Lung microvascular endothelial cell (primary cell): ENCODE results near the gene PGM1. TPM values are rescaled to one million over a fixed set of nuclear protein-coding genes. Genes with fewer than 3 reads are reported as not detected.
A peak's percentile ranks its signal among the peaks of the same experiment; 100 is the strongest.
"Not testable (repeated sequence)": the region's sequence is repeated elsewhere in the genome, so short reads cannot be mapped to it uniquely, and the experiment has no call there.

Experiments used
- DNase-seq, 2 donors: peaks; one replicate each; pipeline versions ENCODE4 v3.0.0 to v3.0.0-alpha.2; 2010; ENCODE audit warnings: low read depth in 2 of 2
- total RNA-seq: library from RNA; depleted of rRNA; stranded (reverse); fragments of >200 nt; gene quantifications from 2 replicates; pipeline ENCODE4 v1.2.1, GENCODE V29; 2014

PGM1 gene
- total RNA-seq, result 28.8 and 36.1 TPM in 2 replicates

GRCh38 chr1:63593303-63593885 is at the start of gene PGM1:
Gene PGM1, plus strand, starts transcription at chr1:63593411. Its CDS starts 78 bp downstream, at chr1:63593489.
- DNase-seq, result peak; percentile 73 to 79

- no peak for DNase-seq
Observed at GRCh38 chr1:63545780-63546179, 47.4 kb upstream of the PGM1 start.

DNA sequence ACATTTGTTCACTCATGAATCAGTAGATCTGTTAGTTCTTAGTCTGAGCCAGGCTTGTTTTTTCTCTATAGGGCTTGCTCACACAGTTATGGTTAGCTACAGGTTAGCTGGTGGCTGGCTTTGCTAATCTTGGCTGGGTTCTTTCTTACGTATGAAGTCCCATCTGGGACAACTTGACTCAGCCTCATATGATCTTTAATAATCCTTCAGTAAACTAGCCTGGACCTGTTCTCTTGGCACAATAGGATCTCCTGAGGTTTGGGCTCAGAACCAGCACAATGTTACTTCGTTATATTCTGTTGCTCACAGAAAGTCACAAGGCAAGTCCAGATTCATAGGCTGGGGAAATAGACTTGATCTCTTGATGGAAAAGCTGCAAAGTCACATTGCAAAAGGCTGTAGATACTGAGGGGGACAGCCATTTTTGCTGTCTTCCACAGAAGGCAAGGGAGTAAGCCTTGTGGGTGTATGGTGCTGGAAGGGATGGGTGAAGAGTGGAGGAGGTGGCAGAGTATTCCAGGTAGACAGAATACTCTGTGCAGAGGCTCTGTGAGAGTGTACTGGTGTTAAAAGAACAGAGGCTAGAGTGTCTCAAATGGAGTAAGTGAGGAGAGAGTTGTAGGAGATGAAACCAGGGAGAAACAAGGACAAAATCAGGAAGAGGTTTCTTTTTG is 45.5 kb upstream of the PGM1 start:
- no peak for DNase-seq

GRCh38 chr1:63548303-63548702 is 44.9 kb upstream of the PGM1 start:
- no peak for DNase-seq

DNA sequence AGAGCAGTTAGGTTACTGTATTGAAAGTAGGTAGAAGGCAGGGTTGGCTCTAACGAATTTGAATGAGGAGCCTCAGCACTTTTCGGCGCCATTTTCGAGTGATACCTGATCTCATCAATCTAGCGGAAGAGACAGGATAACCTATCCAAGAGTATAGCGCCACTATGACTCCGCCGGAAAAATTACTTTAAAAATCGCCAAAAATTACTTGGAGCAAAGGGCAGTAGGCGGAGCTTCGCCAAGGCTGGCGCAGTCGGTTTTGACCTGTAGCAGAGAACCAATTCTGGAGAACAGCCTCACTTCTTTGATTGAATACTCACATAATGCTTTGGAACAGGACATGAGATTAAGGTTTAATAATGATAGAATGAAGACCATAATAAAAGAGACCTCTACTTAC is 44.3 kb upstream of the PGM1 start:
- no peak for DNase-seq

- no peak for DNase-seq
Observed at GRCh38 chr1:63555480-63555879, 37.7 kb upstream of the PGM1 start.

- DNase-seq, result peak; percentile 39 to 40
Observed at GRCh38 chr1:63557365-63557987, 35.7 kb upstream of the PGM1 start.

GRCh38 chr1:63559357-63559756 is 33.9 kb upstream of the PGM1 start:
- no peak for DNase-seq

GRCh38 chr1:63563745-63564144 is 29.5 kb upstream of the PGM1 start:
- DNase-seq, result no peak

GRCh38 chr1:63569068-63569467 is 24.1 kb upstream of the PGM1 start:
- no peak for DNase-seq

DNA sequence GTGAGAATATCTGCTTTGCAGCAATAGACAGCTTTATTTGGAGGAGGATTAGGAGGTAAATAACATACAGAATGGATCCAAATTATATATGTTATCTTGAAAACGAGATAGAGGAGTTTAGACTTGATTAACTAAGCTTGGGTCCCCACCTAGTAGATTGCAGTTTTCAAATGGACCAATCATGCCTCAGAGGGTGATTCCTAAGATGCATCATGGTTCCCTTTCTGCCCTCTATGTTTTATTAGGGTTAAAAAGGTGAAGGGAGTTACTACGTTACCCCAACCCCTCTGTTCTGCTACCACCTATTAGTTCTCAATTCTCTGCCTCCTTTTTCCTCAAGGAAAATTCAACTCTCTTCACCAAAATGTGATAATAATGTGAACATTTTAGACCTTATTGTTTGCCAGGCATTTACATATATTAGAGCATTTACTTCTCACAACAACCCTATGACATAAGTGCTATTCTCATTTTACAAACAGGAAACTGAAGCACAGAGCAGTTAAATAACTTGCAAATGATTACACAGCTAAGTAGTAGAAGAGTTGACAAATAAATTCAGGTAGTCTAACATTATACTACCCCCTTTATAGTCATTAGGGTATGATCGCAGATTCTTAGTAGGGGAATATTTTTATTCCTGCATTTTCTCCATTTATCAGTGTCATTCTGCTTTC is 23.4 kb upstream of the PGM1 start:
- DNase-seq, result no peak

- not testable (repeated sequence) for DNase-seq
Observed at GRCh38 chr1:63572686-63573085, 20.5 kb upstream of the PGM1 start.

DNA sequence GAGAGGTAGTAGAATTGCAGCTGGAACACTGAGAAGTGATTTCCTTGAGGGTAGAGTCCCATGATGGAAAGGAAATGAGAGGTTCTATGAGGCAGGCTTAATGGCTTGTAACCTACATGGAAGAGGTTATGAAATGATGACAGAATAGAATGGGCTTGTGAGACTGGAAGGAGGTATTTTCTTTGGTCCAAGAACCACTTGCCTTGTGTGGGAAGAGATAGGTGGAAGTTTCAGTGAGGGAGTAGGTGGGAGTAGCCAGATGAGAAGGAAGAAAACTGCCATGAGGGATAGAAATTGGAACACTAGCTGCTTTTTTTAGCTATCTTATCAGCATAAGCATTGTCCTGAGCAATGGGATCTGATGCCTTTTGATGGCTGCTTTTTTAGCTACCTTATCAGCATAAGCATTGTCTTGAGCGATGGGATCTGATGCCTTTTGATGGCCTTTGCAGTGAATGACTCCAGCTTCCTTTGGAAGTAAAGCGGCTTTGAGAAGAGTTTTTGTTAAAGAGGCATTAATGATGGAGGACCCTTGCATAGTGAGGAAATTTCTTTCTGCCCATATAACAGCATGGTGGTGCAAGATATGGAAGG is 18.9 kb upstream of the PGM1 start:
- DNase-seq, result not testable (repeated sequence)

DNA sequence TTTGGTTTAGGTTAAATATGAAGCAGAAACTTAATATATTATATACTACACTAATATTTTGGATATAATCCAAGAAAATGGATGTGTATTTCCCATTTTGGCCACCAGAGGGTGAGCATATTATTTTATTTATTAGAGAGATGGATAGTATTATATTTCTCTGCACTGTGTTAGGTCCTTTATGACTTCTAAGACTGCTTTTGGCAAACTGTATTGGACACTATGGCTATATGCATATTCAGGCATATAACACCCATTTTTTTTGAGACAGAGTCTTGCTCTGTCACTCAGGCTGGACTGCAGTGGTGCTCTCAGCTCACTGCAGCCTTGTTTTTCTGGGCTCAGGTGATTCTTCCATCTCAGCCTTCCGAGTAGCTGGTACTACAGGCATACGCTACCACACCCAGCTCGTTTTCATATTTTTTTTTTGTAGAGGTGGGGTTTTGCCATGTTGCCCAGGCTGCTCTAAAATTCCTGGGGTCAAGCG is 17.8 kb upstream of the PGM1 start:
- peak; percentile 37 to 44 for DNase-seq

DNA sequence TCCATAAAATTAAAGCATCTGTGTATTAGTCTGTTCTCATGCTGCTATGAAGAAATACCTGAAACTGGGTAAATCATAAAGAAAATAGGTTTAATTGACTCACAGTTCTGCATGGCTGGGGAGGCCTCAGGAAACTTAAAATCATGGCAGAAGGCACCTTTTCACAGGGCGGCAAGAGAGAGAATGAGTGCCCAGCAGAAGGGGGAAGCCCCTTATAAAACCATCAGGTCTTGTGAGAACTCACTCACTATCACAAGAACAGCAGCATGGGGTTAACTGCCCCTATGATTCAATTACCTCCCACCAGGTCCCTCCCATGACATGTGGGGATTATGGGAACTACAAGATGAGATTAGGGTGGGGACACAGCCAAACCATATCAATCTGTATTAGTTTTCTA is 6.9 kb upstream of the PGM1 start:
- DNase-seq, result not testable (repeated sequence)

DNA sequence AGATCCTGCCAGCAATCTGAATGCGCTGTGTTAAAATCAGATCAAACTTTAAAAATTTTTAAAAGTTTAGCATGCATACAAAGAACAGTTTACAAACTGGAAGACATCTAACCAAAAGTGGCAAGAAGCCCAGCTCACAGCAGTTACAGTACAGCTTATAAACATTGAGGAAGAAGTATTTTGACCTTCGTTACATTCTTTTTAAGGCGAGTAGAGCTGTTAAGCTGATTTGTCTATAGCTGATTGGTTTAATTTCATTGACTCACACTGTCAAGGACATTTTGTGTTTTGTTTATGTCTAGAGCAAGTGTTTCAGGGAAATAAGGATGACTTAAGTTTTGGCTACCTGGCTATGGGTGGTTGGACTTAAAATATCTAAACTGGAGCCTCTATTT is 3.0 kb upstream of the PGM1 start:
- DNase-seq, result no peak

- DNase-seq, result no peak
Observed at GRCh38 chr1:63592536-63593302, 492 bp upstream of the PGM1 start.

- DNase-seq, result peak; percentile 15 to 34
Observed at GRCh38 chr1:63593886-63594605, 835 bp downstream of the PGM1 start.

DNA sequence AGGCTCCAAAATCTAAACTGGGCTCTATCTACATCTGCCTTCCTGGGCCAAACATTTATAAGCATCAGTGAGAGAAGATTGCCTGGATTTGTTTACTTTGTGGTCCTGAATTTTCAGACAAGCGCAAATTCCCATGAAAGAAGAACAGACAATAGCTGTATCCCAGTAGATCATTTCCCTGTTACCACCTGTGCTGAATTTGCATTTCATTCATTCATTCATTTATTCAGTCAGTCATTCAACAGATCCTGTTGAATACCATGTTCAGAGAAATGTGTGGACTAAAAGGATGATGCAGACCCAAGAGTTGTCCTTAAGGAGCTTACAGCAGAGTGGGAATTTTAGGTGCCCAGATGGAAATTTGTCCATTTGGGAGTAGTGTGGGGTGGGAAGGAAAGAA is 2.2 kb downstream of the PGM1 start:
- no peak for DNase-seq

DNA sequence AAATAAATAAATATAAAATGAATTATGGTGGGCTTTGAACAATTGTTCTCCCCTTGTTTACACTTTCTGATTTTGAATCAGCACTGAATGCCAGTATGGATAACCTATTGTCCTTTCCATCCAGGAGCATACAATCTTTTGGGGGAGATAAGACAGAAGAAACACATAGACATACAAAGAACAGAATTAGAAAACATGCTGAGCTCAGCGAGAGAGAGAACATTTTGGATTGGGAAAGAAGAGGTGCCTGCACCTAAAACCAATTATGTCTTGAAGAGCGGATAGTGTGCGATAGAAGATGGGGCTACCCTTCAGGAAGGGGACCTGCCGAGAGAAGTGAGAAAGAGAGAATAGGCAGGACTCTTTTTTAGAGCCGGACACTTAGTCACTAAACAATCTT is 6.6 kb downstream of the PGM1 start:
- no peak for DNase-seq
